OCI-LY1 (cell line): ENCODE measurements around the gene CTSH.

Experiments used
- CTCF ChIP-seq: fragments of 200-600 bp; sonication (generic), shearing (Covaris generic); IDR thresholded peaks from 2 replicates; pipeline ENCODE4 v1.5.1; 2017; ENCODE audit warnings: mild to moderate bottlenecking, antibody characterized with exemption, low read length, moderate library complexity, mixed read lengths
- EZH2 ChIP-seq: fragments of 200-600 bp; sonication (generic), shearing (Covaris generic); IDR thresholded peaks from 2 replicates; pipeline ENCODE4 v1.8.0; 2017; ENCODE audit warnings: borderline replicate concordance, mixed run types, mild to moderate bottlenecking, antibody characterized with exemption, low read length, moderate library complexity, mixed read lengths

GRCh38 chr15:78974272-78974918 lies 29.5 kb upstream of the CTSH start:
- TF ChIP-seq EZH2, result no peak
- no peak for TF ChIP-seq CTCF
